ENCODE results near the gene WDR27.

WDR27 gene

DNA sequence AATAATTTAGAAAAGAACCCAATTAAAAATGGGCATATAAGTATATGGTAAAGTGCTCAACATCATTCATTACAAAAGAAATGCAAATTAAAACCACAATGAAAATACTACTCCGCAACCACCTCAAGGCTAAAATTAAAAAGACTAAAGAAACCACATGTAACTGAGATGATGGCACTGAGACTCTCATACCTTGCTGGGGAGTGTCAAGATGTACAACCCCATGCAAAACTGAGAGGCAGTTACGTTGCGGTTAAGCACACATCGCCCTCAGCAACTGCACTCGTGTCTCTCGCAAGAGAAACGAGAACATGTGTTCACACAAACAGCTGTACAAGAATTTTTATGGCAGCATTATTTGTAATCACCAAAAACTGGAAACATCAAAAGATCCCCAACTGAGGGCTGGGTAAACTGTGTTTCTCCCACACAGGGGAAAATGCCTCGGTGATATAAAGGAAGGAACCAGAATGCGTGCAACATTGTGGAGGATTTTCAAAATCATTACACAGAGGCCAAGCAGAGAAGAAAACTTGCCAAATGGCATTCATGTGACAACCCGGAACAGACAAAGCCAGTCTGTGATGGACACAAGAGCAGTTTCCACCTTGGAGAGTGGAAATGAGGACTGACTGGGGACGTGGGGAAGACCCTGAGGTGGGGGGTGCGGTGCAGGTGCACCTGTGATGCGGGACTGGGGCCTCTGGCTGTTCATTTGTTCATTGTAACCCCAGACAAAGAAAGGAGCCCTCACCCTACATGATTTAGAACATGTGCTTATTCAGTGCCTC lies 144.9 kb downstream of the WDR27 start:
- H3K4me3 ChIP-seq (ENCODE audit: low read depth, low read length), result no peak overlapping the region
- TF ChIP-seq, protein P1, sequence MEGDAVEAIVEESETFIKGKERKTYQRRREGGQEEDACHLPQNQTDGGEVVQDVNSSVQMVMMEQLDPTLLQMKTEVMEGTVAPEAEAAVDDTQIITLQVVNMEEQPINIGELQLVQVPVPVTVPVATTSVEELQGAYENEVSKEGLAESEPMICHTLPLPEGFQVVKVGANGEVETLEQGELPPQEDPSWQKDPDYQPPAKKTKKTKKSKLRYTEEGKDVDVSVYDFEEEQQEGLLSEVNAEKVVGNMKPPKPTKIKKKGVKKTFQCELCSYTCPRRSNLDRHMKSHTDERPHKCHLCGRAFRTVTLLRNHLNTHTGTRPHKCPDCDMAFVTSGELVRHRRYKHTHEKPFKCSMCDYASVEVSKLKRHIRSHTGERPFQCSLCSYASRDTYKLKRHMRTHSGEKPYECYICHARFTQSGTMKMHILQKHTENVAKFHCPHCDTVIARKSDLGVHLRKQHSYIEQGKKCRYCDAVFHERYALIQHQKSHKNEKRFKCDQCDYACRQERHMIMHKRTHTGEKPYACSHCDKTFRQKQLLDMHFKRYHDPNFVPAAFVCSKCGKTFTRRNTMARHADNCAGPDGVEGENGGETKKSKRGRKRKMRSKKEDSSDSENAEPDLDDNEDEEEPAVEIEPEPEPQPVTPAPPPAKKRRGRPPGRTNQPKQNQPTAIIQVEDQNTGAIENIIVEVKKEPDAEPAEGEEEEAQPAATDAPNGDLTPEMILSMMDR (IDR thresholded peaks at IDR 0.05; ENCODE audit: control insufficient read depth, extremely low read depth, insufficient read depth), result no peak
- DNase-seq (ENCODE audit: low read depth), result no peak

- TF ChIP-seq, protein P1 (IDR thresholded peaks at IDR 0.05; ENCODE audit: control insufficient read depth, extremely low read depth, insufficient read depth), result no peak
- DNase-seq (ENCODE audit: low read depth), result no peak
Observed at GRCh38 chr6:169555971-169556617, 145.7 kb downstream of the WDR27 start.

GRCh38 chr6:169545982-169546381 lies 155.8 kb downstream of the WDR27 start:
- H3K4me3 ChIP-seq (ENCODE audit: low read depth, low read length), result no peak overlapping the region
- TF ChIP-seq, protein P1 (IDR thresholded peaks at IDR 0.05; ENCODE audit: control insufficient read depth, extremely low read depth, insufficient read depth), result no peak
- DNase-seq (ENCODE audit: low read depth), result no peak

More at GRCh38 chr6:169555971-169556617, 145.7 kb downstream of the WDR27 start:
- no peak overlapping the region for H3K4me3 ChIP-seq (ENCODE audit: low read depth, low read length)

DNA sequence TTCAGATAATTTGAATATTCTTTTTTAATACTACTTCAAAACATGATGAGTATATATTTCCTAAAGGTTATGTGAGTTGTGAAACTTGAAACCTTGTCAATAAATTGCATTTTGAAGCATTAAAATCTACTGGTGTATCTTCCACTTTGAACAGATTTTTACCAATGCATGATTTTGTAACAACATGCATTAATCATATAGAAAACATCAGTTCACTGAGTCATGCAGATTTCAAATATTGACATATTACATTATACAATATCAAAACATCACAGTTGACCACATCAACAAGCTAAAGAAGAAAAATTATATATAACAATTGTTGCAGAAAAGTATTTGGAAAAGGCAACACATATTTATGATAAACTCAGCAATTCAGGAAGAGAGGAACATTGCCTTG lies 158.1 kb downstream of the WDR27 start:
- no peak overlapping the region for H3K4me3 ChIP-seq (ENCODE audit: low read depth, low read length)
- TF ChIP-seq, protein P1 (IDR thresholded peaks at IDR 0.05; ENCODE audit: control insufficient read depth, extremely low read depth, insufficient read depth), result no peak
- no peak for DNase-seq (ENCODE audit: low read depth)

GRCh38 chr6:169542491-169542890 lies 159.3 kb downstream of the WDR27 start:
- no peak for DNase-seq (ENCODE audit: low read depth)
- TF ChIP-seq, protein P1 (IDR thresholded peaks at IDR 0.05; ENCODE audit: control insufficient read depth, extremely low read depth, insufficient read depth), result no peak

DNA sequence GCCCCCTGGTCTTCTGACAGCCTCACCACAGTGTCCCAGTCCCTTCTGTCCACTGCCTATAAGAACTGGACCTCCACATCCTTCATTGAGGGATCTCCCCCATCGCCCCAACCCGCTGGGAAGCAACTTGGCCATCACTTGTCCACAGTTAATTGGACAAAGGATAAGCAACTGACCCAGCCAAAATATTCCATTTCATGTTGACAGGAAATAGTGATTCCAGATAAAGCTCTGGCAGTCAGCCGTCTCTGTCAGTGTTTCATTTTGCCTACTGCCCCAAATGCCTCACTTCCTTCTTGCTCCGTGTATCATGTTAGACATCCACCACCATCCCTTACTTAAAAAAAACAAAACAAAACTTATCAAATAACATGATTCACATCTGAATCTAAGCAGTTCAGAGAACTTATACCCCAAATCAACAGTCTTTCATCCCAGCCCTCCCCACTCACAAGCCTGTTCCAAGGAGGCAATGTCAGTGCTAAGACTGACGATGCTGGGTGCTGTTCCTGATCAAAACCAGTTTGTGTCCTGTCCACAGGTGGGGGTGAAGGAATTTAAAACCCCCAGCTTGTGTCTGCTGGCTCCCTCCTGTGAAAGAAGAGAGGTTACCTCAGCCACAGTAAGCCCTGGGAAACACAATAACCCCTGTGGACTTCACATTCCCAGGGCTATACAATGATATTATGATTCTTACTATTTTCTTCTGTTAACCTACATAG lies 162.5 kb downstream of the WDR27 start:
- TF ChIP-seq, protein P1 (IDR thresholded peaks at IDR 0.05; ENCODE audit: control insufficient read depth, extremely low read depth, insufficient read depth), result no peak
- H3K4me3 ChIP-seq (ENCODE audit: low read depth, low read length), result no peak overlapping the region
- no peak for DNase-seq (ENCODE audit: low read depth)

More at GRCh38 chr6:169542491-169542890, 159.3 kb downstream of the WDR27 start:
- H3K4me3 ChIP-seq (ENCODE audit: low read depth, low read length), result no peak overlapping the region
